HG03039 (cell line): ENCODE measurements around the gene OAS2.
"Not testable (repeated sequence)": the region's sequence is repeated elsewhere in the genome, so short reads cannot be mapped to it uniquely, and the experiment has no call there.

Source experiments
- ATAC-seq: cut with Tn5 transposase; IDR thresholded peaks from one replicate; pipeline ENCODE4 v1.9.1; 2021; ENCODE audit warnings: mild to moderate bottlenecking, moderate library complexity; ENCODE audit not compliant: unreplicated experiment

Gene OAS2

GRCh38 chr12:112948806-112949205 lies 29.5 kb upstream of the OAS2 start:
- ATAC-seq = no peak

GRCh38 chr12:112950701-112951100 lies 27.6 kb upstream of the OAS2 start:
- ATAC-seq = no peak

- not testable (repeated sequence) for ATAC-seq
Observed at GRCh38 chr12:112957125-112957524, 21.2 kb upstream of the OAS2 start.

GRCh38 chr12:112961074-112961473 lies 17.2 kb upstream of the OAS2 start:
- no peak for ATAC-seq

GRCh38 chr12:112961536-112961935 lies 16.8 kb upstream of the OAS2 start:
- no peak for ATAC-seq

- ATAC-seq = no peak
Observed at GRCh38 chr12:112962561-112962960, 15.8 kb upstream of the OAS2 start.

- ATAC-seq = no peak
Observed at GRCh38 chr12:112963227-112963861, 15.0 kb upstream of the OAS2 start.

- ATAC-seq = no peak
Observed at GRCh38 chr12:112964067-112964670, 14.2 kb upstream of the OAS2 start.

GRCh38 chr12:112964915-112965314 lies 13.4 kb upstream of the OAS2 start:
- ATAC-seq = no peak

GRCh38 chr12:112965643-112966042 lies 12.7 kb upstream of the OAS2 start:
- ATAC-seq = no peak

GRCh38 chr12:112967306-112967705 lies 11.0 kb upstream of the OAS2 start:
- no peak for ATAC-seq

GRCh38 chr12:112967858-112968257 lies 10.5 kb upstream of the OAS2 start:
- ATAC-seq = no peak

- no peak for ATAC-seq
Observed at GRCh38 chr12:112969547-112970306, 8.6 kb upstream of the OAS2 start.

- no peak for ATAC-seq
Observed at GRCh38 chr12:112970391-112970790, 7.9 kb upstream of the OAS2 start.

- no peak for ATAC-seq
Observed at GRCh38 chr12:112971248-112971647, 7.1 kb upstream of the OAS2 start.

GRCh38 chr12:112973011-112973735 lies 5.1 kb upstream of the OAS2 start:
- no peak for ATAC-seq

- no peak for ATAC-seq
Observed at GRCh38 chr12:112973818-112974231, 4.5 kb upstream of the OAS2 start.

GRCh38 chr12:112974904-112975303 lies 3.4 kb upstream of the OAS2 start:
- ATAC-seq = no peak

GRCh38 chr12:112977139-112977538 lies 1.2 kb upstream of the OAS2 start:
- no peak for ATAC-seq

GRCh38 chr12:112977641-112978040 lies 678 bp upstream of the OAS2 start:
- ATAC-seq = no peak

GRCh38 chr12:112979041-112979680 lies 842 bp downstream of the OAS2 start:
- ATAC-seq = no peak
